KMS-11 (cell line): ENCODE measurements around the gene GBA2.

Experiments
- H2AFZ ChIP-seq: fragments of 200-600 bp; sonication (generic); 2 replicates; pipeline ENCODE4 v1.6.1; 2016; ENCODE audit warnings: antibody characterized with exemption, mixed run types, low read depth
- H3K27ac ChIP-seq: fragments of 200-600 bp; sonication (generic); 2 replicates; pipeline ENCODE4 v1.6.1; 2016; ENCODE audit warnings: mild to moderate bottlenecking, mixed run types
- H3K27me3 ChIP-seq: fragments of 200-600 bp; sonication (generic); 2 replicates; pipeline ENCODE4 v1.6.1; 2017; ENCODE audit warnings: mild to moderate bottlenecking, low read depth, mixed run types, moderate library complexity; ENCODE audit not compliant: insufficient read depth
- H3K36me3 ChIP-seq: fragments of 200-600 bp; sonication (generic); 2 replicates; pipeline ENCODE4 v1.6.1; 2017; ENCODE audit warnings: mild to moderate bottlenecking, mixed run types; ENCODE audit not compliant: insufficient read depth
- H3K4me1 ChIP-seq: fragments of 200-600 bp; sonication (generic); 2 replicates; pipeline ENCODE4 v1.6.1; 2016; ENCODE audit warnings: mild to moderate bottlenecking, low read depth, mixed run types; ENCODE audit not compliant: poor library complexity, severe bottlenecking
- H3K4me2 ChIP-seq: fragments of 200-600 bp; sonication (generic); 2 replicates; pipeline ENCODE4 v1.7.0; 2016; ENCODE audit warnings: mild to moderate bottlenecking, mixed run types
- H3K4me3 ChIP-seq: fragments of 200-600 bp; sonication (generic); IDR thresholded peaks from 2 replicates; pipeline ENCODE4 v1.6.1; 2017; ENCODE audit warnings: low read depth, low read length, mixed read lengths; ENCODE audit not compliant: insufficient read depth
- H3K79me2 ChIP-seq: fragments of 200-600 bp; sonication (generic); 2 replicates; pipeline ENCODE4 v1.6.1; 2016; ENCODE audit warnings: low read depth, mixed run types; ENCODE audit not compliant: insufficient read depth
- H3K9ac ChIP-seq: fragments of 200-600 bp; sonication (generic); 2 replicates; pipeline ENCODE4 v1.6.1; 2016; ENCODE audit warnings: mild to moderate bottlenecking, mixed run types
- H4K20me1 ChIP-seq: fragments of 200-600 bp; sonication (generic); 2 replicates; pipeline ENCODE4 v1.6.1; 2016; ENCODE audit warnings: mild to moderate bottlenecking, mixed run types; ENCODE audit not compliant: insufficient read depth
- CTCF ChIP-seq: fragments of 200-600 bp; sonication (generic); conservative IDR thresholded peaks from 2 replicates; pipeline ENCODE4 v1.6.1; 2017; ENCODE audit warnings: low read depth, mild to moderate bottlenecking, antibody characterized with exemption, low read length, moderate library complexity, mixed read lengths

The GBA2 gene

GRCh38 chr9:35696520-35697215 is 52.4 kb downstream of the GBA2 start:
- peak; percentile 93 for TF ChIP-seq CTCF
- Histone ChIP-seq H3K27me3 (no peaks in the 10 kb centered on the region), H4K20me1 (no peaks in the 10 kb centered on the region), H3K4me3 (no peak overlapping the region), H3K4me1 (no peaks in the 10 kb centered on the region), H2AFZ (no peak overlapping the region), H3K36me3 (no peaks in the 10 kb centered on the region; the same call in 1 of the 2 replicates), H3K9ac (no peak overlapping the region), H3K27ac (no peak overlapping the region), H3K79me2 (no peaks in the 10 kb centered on the region), H3K4me2 (no peak overlapping the region)

- H3K4me2 ChIP-seq, result no peak overlapping the region
- no peaks in the 10 kb centered on the region for H3K4me1 ChIP-seq
- H3K9ac ChIP-seq, result no peak overlapping the region
- TF ChIP-seq CTCF, result no peak
- H3K27ac ChIP-seq, result no peak overlapping the region
- H3K36me3 ChIP-seq, result no peaks in the 10 kb centered on the region; the same call in 1 of the 2 replicates
- H3K79me2 ChIP-seq, result no peaks in the 10 kb centered on the region
- H3K27me3 ChIP-seq, result no peaks in the 10 kb centered on the region
- no peak overlapping the region for H2AFZ ChIP-seq
- H4K20me1 ChIP-seq, result no peaks in the 10 kb centered on the region
- no peak overlapping the region for H3K4me3 ChIP-seq
Measured at GRCh38 chr9:35695943-35696401, 53.1 kb downstream of the GBA2 start.

- Histone ChIP-seq H3K4me3 (no peak overlapping the region), H3K27me3 (no peaks in the 10 kb centered on the region), H4K20me1 (no peaks in the 10 kb centered on the region), H2AFZ (no peak overlapping the region), H3K4me1 (no peaks in the 10 kb centered on the region), H3K9ac (no peak overlapping the region), H3K79me2 (no peaks in the 10 kb centered on the region), H3K27ac (no peak overlapping the region), H3K4me2 (no peak overlapping the region), H3K36me3 (no peaks in the 10 kb centered on the region)
- no peak for TF ChIP-seq CTCF
Measured at GRCh38 chr9:35691757-35692301, 57.2 kb downstream of the GBA2 start.

GRCh38 chr9:35691334-35691650 is 57.7 kb downstream of the GBA2 start:
- H2AFZ ChIP-seq, result peak overlapping the region; percentile 81; the same call in 1 of the 2 replicates
- no peak overlapping the region for H3K9ac ChIP-seq
- H3K4me3 ChIP-seq, result no peak overlapping the region
- no peaks in the 10 kb centered on the region for H4K20me1 ChIP-seq
- no peaks in the 10 kb centered on the region for H3K27me3 ChIP-seq
- no peaks in the 10 kb centered on the region for H3K79me2 ChIP-seq
- TF ChIP-seq CTCF, result no peak
- no peaks in the 10 kb centered on the region for H3K4me1 ChIP-seq
- no peak overlapping the region for H3K4me2 ChIP-seq
- H3K27ac ChIP-seq, result no peak overlapping the region
- H3K36me3 ChIP-seq, result no peaks in the 10 kb centered on the region
